ENCODE results near the gene IDI1. TPM values are rescaled to one million over a fixed set of nuclear protein-coding genes. Genes with fewer than 3 reads are reported as not detected.

Gene IDI1
- total and polyA plus RNA-seq, 2 of the 4 experiments (the other 2 are of a cell fraction) = 27.3 to 27.4 TPM

DNA sequence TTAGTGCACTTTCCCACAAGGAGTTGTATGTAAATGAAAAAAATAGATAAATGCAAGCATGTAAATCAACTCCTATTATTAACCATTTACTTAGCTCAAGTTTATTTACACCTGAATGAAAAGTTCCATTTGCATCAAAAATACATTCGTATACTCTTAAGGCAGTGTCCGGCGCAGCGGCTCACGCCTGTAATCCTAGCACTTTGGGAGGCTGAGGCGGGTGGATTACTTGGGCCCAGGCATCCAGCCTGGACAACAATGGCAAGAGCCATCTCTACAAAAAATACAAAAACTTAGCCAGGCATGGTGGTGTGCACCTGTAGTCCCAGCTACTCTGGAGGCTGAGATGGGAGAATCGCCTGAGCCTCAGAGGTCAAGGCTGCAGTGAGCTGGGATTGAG, 19.1 kb downstream of the IDI1 start:
- Histone ChIP-seq H3K4me2 (ENCODE audit: low read depth, low read length) (no peak overlapping the region), H3K4ac (ENCODE audit: low read depth, low read length) (no peak overlapping the region), H3K23ac (ENCODE audit: low read depth, low read length) (no peak overlapping the region), H3K56ac (ENCODE audit: extremely low read depth, insufficient read depth, low read length) (no peak overlapping the region), H3K27ac (ENCODE audit: insufficient read depth, low read length) (no peak overlapping the region), H2AFZ (replicated peaks; ENCODE audit: low read length, poor library complexity) (no peak overlapping the region), H3K27me3 (ENCODE audit: control insufficient read depth, insufficient read depth, low read length) (no peaks in the 10 kb centered on the region), H3K36me3 (ENCODE audit: control insufficient read depth, insufficient read depth, low read length) (no peaks in the 10 kb centered on the region), H3K4me1 (ENCODE audit: control insufficient read depth, insufficient read depth, low read length) (no peaks in the 10 kb centered on the region), H4K20me1 (ENCODE audit: insufficient read depth, low read length) (no peaks in the 10 kb centered on the region), H2AK5ac (ENCODE audit: low read depth, low read length) (no peak overlapping the region), H4K8ac (ENCODE audit: low read depth in 2 of 2, low read length in 2 of 2) (no peak overlapping the region), H2BK20ac (ENCODE audit: low read depth, low read length) (no peak overlapping the region), H3K9me1 (ENCODE audit: insufficient read depth, low read length) (no peaks in the 10 kb centered on the region), H4K91ac (ENCODE audit: insufficient read depth, low read depth, low read length) (no peak overlapping the region), H3K4me3 (ENCODE audit: insufficient read depth, low read depth, low read length) (no peak overlapping the region), H4K5ac (ENCODE audit: low read depth, low read length) (no peak overlapping the region), H3K9me3 (ENCODE audit: control insufficient read depth, insufficient read depth, low read length) (no peaks in the 10 kb centered on the region), H3K79me1 (ENCODE audit: low read depth in 1 of 2, low read length in 2 of 2) (no peaks in the 10 kb centered on the region), H3K14ac (replicated peaks; ENCODE audit: low read depth, low read length) (no peak overlapping the region), H2BK15ac (ENCODE audit: low read depth, low read length) (no peak overlapping the region), H2AK9ac (replicated peaks; ENCODE audit: low read depth, low read length, poor library complexity) (no peak overlapping the region), H2BK5ac (ENCODE audit: low read depth, low read length, poor library complexity, severe bottlenecking) (no peak overlapping the region), H2BK120ac (ENCODE audit: low read depth, low read length) (no peak overlapping the region), H3K9ac (ENCODE audit: low read depth, low read length) (no peak overlapping the region), H3K18ac (ENCODE audit: low read depth, low read length) (no peak overlapping the region)
- POLR2A ChIA-PET (ENCODE audit: unreplicated experiment) = no interaction called here
- dilution Hi-C loops (cut with HindIII; ENCODE audit: low sequenced_read_pairs, unreplicated experiment) = no loop called here
- in situ Hi-C loops (cut with MboI; ENCODE audit: low sequenced_read_pairs) = no loop called here
- no TSS peak for BruUV-seq (replicated peaks)
- CTCF ChIA-PET = no interaction called here
- ATAC-seq (ENCODE audit: low read depth) = no peak
- no peak for TF ChIP-seq NFE2L2 (IDR thresholded peaks at IDR 0.05; ENCODE audit: low read depth, low read length)
- TF ChIP-seq, protein P1, sequence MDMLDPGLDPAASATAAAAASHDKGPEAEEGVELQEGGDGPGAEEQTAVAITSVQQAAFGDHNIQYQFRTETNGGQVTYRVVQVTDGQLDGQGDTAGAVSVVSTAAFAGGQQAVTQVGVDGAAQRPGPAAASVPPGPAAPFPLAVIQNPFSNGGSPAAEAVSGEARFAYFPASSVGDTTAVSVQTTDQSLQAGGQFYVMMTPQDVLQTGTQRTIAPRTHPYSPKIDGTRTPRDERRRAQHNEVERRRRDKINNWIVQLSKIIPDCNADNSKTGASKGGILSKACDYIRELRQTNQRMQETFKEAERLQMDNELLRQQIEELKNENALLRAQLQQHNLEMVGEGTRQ (IDR thresholded peaks at IDR 0.05; ENCODE audit: low read depth, low read length) = no peak
- no peak for TF ChIP-seq SMC3 (IDR thresholded peaks at IDR 0.05; ENCODE audit: low read depth, low read length)
- no peak for TF ChIP-seq CEBPB (IDR thresholded peaks at IDR 0.05; ENCODE audit: low read depth, low read length)
- no peak for TF ChIP-seq RAD21 (IDR thresholded peaks at IDR 0.05; ENCODE audit: low read length)
- TF ChIP-seq FOS (IDR thresholded peaks at IDR 0.05; ENCODE audit: low read depth, low read length) = no peak
- no peak for TF ChIP-seq MAFK (IDR thresholded peaks at IDR 0.05; ENCODE audit: low read depth, low read length)
- no peak for DNase-seq
- no CpG with 5 or more reads among the region's 7 CpGs for WGBS, 2 experiments (ENCODE audit: extremely low coverage in 2 of 2, insufficient read length in 1 of 2)
- intact Hi-C loops (cut with micrococcal nuclease) = no loop called here
